ENCODE data around the gene ZNF442.
"Not testable (repeated sequence)": the region's sequence is repeated elsewhere in the genome, so short reads cannot be mapped to it uniquely, and the experiment has no call there.

Gene ZNF442

DNA sequence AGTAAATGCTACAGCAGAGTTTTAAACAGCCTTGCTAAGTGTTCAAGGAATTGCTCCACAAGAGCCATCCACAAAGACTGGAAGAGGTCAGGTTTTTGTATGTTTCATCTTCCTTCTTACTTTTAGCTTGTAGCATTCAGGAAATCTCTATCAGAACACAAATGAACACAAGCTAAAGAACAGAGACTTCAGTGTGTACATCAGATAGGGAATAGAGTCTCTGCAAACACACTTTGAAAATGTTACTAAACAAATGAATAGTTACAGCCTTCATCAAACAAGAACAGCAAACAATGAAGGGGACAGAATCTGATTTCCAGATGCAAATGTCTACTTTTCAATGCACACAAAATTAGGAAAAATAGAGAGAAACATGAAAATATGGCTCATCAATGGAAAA lies 39.8 kb downstream of the ZNF442 start:
- DNase-seq, result no peak

DNA sequence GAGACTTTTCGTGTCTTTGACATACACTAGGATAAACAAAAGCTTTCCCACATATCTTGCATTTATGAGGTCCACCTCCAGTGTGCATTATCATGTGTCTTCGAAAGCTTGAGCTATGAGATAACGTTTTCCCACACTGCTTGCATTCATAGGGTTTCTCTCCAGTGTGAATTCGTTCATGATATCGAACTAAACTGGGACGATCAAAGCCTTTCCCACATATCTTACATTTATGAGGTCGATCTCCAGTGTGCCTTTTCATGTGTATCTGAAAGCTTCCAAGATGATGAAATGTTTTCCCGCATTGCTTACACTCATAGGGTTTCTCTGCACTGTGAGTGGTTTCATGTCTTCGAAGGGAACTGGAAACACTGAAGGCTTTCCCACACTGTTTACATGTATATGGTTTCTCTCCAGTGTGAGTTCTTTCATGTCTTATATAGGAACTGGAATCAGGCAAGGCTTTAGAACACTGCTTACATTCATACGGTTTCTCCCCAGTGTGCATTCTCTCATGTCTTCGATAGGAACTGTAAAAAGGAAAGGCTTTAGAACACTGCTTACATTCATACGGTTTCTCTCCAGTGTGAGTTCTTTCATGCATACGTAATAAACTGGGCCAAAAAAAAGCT lies 46.6 kb downstream of the ZNF442 start:
- no peak for DNase-seq

DNA sequence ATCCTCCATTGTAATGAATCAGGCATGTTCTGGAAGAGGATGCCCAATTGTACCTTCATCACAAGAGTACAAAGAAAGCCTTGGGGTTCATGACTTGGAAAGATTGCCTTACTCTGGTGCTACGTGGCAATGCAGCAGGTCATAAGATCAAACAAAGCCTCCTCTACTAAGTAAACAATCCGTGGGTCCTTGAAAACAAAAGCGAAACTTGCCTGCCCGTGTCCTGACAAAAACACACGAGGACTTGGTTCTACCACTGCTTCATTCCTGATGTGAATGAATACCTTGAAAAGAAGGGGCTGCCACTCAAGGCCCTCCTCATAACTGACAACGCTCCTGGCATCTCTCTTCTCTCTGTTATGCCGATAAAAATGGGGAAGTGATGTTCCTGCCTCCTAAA lies 50.9 kb downstream of the ZNF442 start:
- DNase-seq, result no peak

DNA sequence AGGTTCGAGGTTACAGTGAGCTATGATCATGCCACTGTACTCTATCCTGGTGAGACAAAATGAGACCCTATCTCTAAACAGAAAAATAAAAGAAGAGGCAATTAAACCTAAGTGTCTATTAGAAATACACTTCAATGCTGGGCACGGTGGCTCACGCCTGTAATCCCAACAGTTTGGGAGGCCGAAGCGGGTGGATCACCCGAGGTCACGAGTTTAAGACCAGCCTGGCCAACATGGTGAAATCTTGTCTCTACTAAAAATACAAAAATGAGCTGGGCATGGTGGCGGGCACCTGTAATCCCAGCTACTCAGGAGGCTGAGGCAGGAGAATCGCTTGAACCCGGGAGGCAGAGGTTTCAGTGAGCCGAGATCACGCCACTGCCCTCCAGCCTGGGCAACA lies 56.6 kb downstream of the ZNF442 start:
- not testable (repeated sequence) for DNase-seq
